SK-N-SH treated with all-trans-retinoic acid at 6 μM for 48 hours (cell line): Measurements from ENCODE around the gene FOXP4.

Source experiments
- ATAC-seq: fragments of 200-7000 bp; cut with Tn5 transposase; 3 replicates; pipeline ENCODE4 v1.9.1; 2020; ENCODE audit warnings: mild to moderate bottlenecking, moderate library complexity
- ARNTL ChIP-seq: fragments of 450-650 bp; formaldehyde crosslinking; IDR thresholded peaks from 2 replicates; pipeline ENCODE4 v1.5.0; 2020; ENCODE audit warnings: low read depth, mild to moderate bottlenecking, moderate library complexity, borderline replicate concordance
- BACH2 ChIP-seq: fragments of 250-450 bp; sonication (Bioruptor Pico); IDR thresholded peaks from 2 replicates; pipeline ENCODE4 v1.9.0; 2021; ENCODE audit warnings: mild to moderate bottlenecking, borderline replicate concordance
- CREB5 ChIP-seq: fragments of 250-450 bp; sonication (Bioruptor Pico); IDR thresholded peaks from 2 replicates; pipeline ENCODE4 v1.5.1; 2020; ENCODE audit warnings: low read depth, mild to moderate bottlenecking, moderate library complexity
- CSDC2 ChIP-seq: fragments of 250-450 bp; sonication (Bioruptor Pico); IDR thresholded peaks from 2 replicates; pipeline ENCODE4 v1.5.0; 2020; ENCODE audit warnings: mild to moderate bottlenecking, moderate library complexity
- ESRRG ChIP-seq: fragments of 250-450 bp; sonication (Bioruptor Pico); IDR thresholded peaks from 2 replicates; pipeline ENCODE4 v1.6.1; 2021; ENCODE audit warnings: mild to moderate bottlenecking
- GLIS3 ChIP-seq: fragments of 250-450 bp; sonication (Bioruptor Pico); IDR thresholded peaks from 2 replicates; pipeline ENCODE4 v1.5.0; 2020; ENCODE audit warnings: mild to moderate bottlenecking, moderate library complexity
- ISL1 ChIP-seq: fragments of 250-450 bp; sonication (Bioruptor Pico); IDR thresholded peaks from 2 replicates; pipeline ENCODE4 v2.1.2; 2022; ENCODE audit warnings: mild to moderate bottlenecking, moderate library complexity
- OSR1 ChIP-seq: fragments of 250-450 bp; sonication (Bioruptor Pico); IDR thresholded peaks from 2 replicates; pipeline ENCODE4 v1.8.0; 2022; ENCODE audit warnings: moderate library complexity, mild to moderate bottlenecking, inconsistent platforms
- POU6F1 ChIP-seq: fragments of 250-450 bp; sonication (Bioruptor Pico); IDR thresholded peaks from 2 replicates; pipeline ENCODE4 v1.8.0; 2021; ENCODE audit warnings: low read depth, mild to moderate bottlenecking, moderate library complexity, borderline replicate concordance
- RARB ChIP-seq: fragments of 250-450 bp; sonication (Bioruptor Pico); IDR thresholded peaks from 2 replicates; pipeline ENCODE4 v1.8.0; 2021; ENCODE audit warnings: mild to moderate bottlenecking, moderate library complexity
- SNAI2 ChIP-seq: fragments of 250-450 bp; sonication (Bioruptor Pico); IDR thresholded peaks from 2 replicates; pipeline ENCODE4 v1.5.0; 2020; ENCODE audit warnings: mild to moderate bottlenecking, moderate library complexity
- TCF4 ChIP-seq: fragments of 250-450 bp; sonication (Bioruptor Pico); IDR thresholded peaks from 2 replicates; pipeline ENCODE4 v1.8.0; 2021; ENCODE audit warnings: mild to moderate bottlenecking, moderate library complexity, borderline replicate concordance
- TOX ChIP-seq: fragments of 250-450 bp; sonication (Bioruptor Pico); IDR thresholded peaks from 2 replicates; pipeline ENCODE4 v1.8.0; 2021; ENCODE audit warnings: mild to moderate bottlenecking, moderate library complexity, borderline replicate concordance
- TSHZ2 ChIP-seq: fragments of 250-450 bp; sonication (Bioruptor Pico); IDR thresholded peaks from 2 replicates; pipeline ENCODE4 v1.5.0; 2020; ENCODE audit warnings: mild to moderate bottlenecking, moderate library complexity
- ZFP3 ChIP-seq: fragments of 250-450 bp; sonication (Bioruptor Pico); IDR thresholded peaks from 2 replicates; pipeline ENCODE4 v1.5.0; 2020; ENCODE audit warnings: mild to moderate bottlenecking, moderate library complexity
- ZFP30 ChIP-seq: fragments of 450-650 bp; formaldehyde crosslinking; IDR thresholded peaks from 2 replicates; pipeline ENCODE4 v1.5.0; 2022; ENCODE audit warnings: mild to moderate bottlenecking, moderate library complexity
- ZNF565 ChIP-seq: fragments of 450-650 bp; formaldehyde crosslinking; conservative IDR thresholded peaks from 2 replicates; pipeline ENCODE4 v1.5.0; 2020; ENCODE audit warnings: low read depth, mild to moderate bottlenecking, moderate library complexity
- ZNF70 ChIP-seq: fragments of 450-650 bp; formaldehyde crosslinking; IDR thresholded peaks from 2 replicates; pipeline ENCODE4 v1.5.0; 2020; ENCODE audit warnings: mild to moderate bottlenecking, moderate library complexity
- ZNF8 ChIP-seq: fragments of 450-650 bp; formaldehyde crosslinking; IDR thresholded peaks from 2 replicates; pipeline ENCODE4 v1.5.0; 2020; ENCODE audit warnings: mild to moderate bottlenecking, moderate library complexity
- TF ChIP-seq, protein P1 (sequence below): fragments of 250-450 bp; sonication (Bioruptor Pico); IDR thresholded peaks from 2 replicates; pipeline ENCODE4 v1.5.1; 2021; ENCODE audit warnings: mild to moderate bottlenecking, moderate library complexity
- TF ChIP-seq, protein P2 (sequence below): fragments of 250-450 bp; sonication (Bioruptor Pico); IDR thresholded peaks from 2 replicates; pipeline ENCODE4 v1.8.0; 2020; ENCODE audit warnings: mild to moderate bottlenecking, moderate library complexity, borderline replicate concordance

The FOXP4 gene

DNA sequence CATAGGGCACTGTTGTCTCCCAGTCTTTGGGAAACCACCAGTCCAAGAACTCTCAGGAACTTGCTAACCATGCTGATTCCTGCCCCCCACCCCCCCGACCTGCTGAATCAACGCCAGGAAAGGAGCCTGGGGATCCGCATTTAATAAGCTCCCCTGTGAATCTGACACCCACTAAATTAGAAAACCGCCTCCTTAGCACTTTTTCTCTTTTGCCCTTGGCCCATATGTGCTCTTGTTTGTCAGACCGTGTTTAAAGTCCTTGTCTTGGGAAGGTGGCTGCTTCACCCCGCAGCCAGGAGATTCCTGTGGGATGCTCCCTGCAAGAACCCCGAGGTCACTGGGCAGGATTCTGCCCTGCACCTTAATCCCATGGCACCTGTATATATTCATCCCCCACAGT, 15.7 kb upstream of the FOXP4 start (continued):
- TF ChIP-seq ZFP30 (no peak), ESRRG (CRISPR knock-in tag) (no peak), ISL1 (CRISPR knock-in tag) (no peak)

GRCh38 chr6:41531016-41531415, 15.2 kb upstream of the FOXP4 start:
- no peak for ATAC-seq
- TF ChIP-seq CREB5 (CRISPR knock-in tag) (no peak), POU6F1 (CRISPR knock-in tag) (no peak), GLIS3 (no peak), TCF4 (no peak), CSDC2 (CRISPR knock-in tag) (no peak), ZFP3 (CRISPR knock-in tag) (no peak), ARNTL (CRISPR knock-in tag) (no peak), ZNF8 (no peak), ESRRG (CRISPR knock-in tag) (no peak), TSHZ2 (no peak), RARB (CRISPR knock-in tag) (no peak), OSR1 (CRISPR knock-in tag) (no peak), ISL1 (CRISPR knock-in tag) (no peak), SNAI2 (no peak), ZNF565 (CRISPR knock-in tag) (no peak), BACH2 (CRISPR knock-in tag) (no peak), ZFP30 (no peak), ZNF70 (CRISPR knock-in tag) (no peak), TOX (CRISPR knock-in tag) (no peak)
- TF ChIP-seq, protein P1, sequence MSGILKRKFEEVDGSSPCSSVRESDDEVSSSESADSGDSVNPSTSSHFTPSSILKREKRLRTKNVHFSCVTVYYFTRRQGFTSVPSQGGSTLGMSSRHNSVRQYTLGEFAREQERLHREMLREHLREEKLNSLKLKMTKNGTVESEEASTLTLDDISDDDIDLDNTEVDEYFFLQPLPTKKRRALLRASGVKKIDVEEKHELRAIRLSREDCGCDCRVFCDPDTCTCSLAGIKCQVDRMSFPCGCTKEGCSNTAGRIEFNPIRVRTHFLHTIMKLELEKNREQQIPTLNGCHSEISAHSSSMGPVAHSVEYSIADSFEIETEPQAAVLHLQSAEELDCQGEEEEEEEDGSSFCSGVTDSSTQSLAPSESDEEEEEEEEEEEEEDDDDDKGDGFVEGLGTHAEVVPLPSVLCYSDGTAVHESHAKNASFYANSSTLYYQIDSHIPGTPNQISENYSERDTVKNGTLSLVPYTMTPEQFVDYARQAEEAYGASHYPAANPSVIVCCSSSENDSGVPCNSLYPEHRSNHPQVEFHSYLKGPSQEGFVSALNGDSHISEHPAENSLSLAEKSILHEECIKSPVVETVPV (CRISPR knock-in tag) = no peak

DNA sequence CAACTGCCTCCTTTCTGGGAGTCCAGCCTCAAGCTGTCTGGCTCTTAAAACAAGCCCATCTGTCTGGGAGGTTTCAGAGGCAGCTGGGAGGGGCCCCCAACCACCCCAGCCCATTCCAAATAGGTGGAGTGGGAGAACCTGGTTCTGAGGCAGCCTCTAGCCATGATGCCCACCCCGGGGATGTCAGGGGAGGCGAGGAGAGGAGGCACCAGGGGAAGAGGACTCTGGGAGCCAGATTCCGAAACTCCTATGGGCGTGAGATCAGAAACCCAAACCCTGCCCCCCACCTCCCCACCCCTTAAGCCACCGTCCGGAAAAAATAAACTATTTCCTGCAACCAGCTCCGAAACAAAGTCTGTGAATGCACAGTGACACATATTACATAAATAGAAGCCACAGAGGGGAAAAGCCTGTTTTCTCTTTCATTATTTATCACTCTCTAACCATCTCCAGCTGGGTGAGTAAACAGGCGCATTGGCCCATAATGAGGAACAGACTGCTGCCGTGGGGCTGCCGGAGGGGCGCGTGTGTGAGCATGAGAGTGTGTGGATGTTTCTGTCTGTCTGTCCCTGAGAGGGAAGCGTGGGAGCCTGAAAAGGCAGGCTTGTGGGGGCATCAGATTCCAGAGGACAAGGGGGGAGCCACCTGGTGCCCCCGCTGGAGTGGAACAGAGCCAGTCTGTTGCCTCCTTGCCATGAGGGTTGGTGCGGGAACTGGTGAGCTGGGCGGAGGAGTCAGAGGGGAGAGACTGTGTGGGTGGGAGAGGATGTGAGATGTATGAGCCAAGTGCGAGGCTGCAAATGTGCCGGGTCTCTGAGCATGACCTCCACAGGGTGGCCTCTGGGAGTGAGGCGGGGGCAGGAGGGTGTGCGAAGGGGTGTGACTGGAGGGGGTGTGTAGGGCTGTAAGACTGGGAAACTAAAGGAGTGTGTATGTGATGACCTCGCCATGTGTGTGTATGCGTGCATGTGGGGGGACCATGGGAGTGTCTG, 14.3 kb upstream of the FOXP4 start:
- peak; percentile 92 for ATAC-seq
- TF ChIP-seq RARB (CRISPR knock-in tag) = no peak
- peak; percentile 90 for TF ChIP-seq TCF4
- TF ChIP-seq ZNF70 (CRISPR knock-in tag) = no peak
- TF ChIP-seq, protein P2, sequence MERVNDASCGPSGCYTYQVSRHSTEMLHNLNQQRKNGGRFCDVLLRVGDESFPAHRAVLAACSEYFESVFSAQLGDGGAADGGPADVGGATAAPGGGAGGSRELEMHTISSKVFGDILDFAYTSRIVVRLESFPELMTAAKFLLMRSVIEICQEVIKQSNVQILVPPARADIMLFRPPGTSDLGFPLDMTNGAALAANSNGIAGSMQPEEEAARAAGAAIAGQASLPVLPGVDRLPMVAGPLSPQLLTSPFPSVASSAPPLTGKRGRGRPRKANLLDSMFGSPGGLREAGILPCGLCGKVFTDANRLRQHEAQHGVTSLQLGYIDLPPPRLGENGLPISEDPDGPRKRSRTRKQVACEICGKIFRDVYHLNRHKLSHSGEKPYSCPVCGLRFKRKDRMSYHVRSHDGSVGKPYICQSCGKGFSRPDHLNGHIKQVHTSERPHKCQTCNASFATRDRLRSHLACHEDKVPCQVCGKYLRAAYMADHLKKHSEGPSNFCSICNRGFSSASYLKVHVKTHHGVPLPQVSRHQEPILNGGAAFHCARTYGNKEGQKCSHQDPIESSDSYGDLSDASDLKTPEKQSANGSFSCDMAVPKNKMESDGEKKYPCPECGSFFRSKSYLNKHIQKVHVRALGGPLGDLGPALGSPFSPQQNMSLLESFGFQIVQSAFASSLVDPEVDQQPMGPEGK = peak; percentile 44; the same call in 1 of the 2 replicates
- no peak for TF ChIP-seq ARNTL (CRISPR knock-in tag)
